Gastroesophageal sphincter (tissue), 3 donors: ENCODE data around the gene CMC2.
A peak's percentile ranks its signal among the peaks of the same experiment; 100 is the strongest.

Experiments
- POLR2A ChIP-seq, 2 donors: fragments of 450-650 bp; IDR thresholded peaks; one replicate each; pipeline ENCODE4 v1.6.1; 2017; ENCODE audit warnings: antibody characterized with exemption in 2 of 2, mild to moderate bottlenecking in 2 of 2, moderate library complexity in 1 of 2
- TF ChIP-seq, protein P1 (sequence below), 4 experiments: fragments of 200-600 bp in 2 of 4; fragments of 450-650 bp in 2 of 4; sonication (generic) in 1 of 4; IDR thresholded peaks; one replicate each; pipeline ENCODE4 v1.5.1; 2017 to 2019; ENCODE audit warnings: antibody characterized with exemption in 4 of 4, mild to moderate bottlenecking in 2 of 4, moderate library complexity in 2 of 4

DNA sequence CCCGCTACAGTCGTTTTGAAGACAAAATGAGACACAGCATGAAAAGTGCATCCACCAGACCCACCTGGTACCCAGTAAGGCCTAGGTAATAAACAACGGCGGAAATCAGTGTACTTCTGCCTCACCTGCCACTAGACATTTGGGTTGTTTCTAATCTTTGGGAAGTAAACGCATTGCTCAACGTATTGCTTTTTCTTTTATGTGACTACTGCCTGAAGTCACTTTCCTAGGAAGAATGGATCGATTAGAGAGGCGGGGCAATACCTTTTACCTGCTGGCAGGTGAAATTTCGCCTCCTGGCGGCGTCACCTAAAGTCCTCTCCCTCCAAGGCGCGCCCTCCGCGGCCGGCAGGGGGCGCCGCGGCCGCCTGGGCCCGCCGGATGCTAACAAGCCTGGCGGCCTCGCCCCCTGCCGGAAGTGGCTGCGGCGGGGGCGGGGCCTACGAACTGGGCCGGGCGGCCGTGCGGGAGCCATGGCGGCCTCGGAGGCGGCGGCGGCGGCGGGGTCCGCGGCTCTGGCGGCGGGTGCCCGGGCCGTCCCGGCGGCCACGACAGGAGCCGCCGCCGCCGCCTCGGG lies 28.8 kb upstream of the CMC2 start, which contains the start of gene ATMIN:
- peak in 1 of 2 donors; percentile 41 for TF ChIP-seq POLR2A (IDR thresholded peaks at IDR 0.05)
- TF ChIP-seq, protein P1, sequence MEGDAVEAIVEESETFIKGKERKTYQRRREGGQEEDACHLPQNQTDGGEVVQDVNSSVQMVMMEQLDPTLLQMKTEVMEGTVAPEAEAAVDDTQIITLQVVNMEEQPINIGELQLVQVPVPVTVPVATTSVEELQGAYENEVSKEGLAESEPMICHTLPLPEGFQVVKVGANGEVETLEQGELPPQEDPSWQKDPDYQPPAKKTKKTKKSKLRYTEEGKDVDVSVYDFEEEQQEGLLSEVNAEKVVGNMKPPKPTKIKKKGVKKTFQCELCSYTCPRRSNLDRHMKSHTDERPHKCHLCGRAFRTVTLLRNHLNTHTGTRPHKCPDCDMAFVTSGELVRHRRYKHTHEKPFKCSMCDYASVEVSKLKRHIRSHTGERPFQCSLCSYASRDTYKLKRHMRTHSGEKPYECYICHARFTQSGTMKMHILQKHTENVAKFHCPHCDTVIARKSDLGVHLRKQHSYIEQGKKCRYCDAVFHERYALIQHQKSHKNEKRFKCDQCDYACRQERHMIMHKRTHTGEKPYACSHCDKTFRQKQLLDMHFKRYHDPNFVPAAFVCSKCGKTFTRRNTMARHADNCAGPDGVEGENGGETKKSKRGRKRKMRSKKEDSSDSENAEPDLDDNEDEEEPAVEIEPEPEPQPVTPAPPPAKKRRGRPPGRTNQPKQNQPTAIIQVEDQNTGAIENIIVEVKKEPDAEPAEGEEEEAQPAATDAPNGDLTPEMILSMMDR (IDR thresholded peaks at IDR 0.05) = peak; percentile 90 to 99 (median 98)
